22Rv1 (cell line): ENCODE measurements around the gene EYS.
"Not testable (repeated sequence)": the region's sequence is repeated elsewhere in the genome, so short reads cannot be mapped to it uniquely, and the experiment has no call there.

Source experiments
- CTCF ChIP-seq: fragments of 450-650 bp; IDR thresholded peaks from 2 replicates; pipeline ENCODE4 v1.5.1; 2017; ENCODE audit warnings: mild to moderate bottlenecking
- ZFX ChIP-seq: fragments of 450-650 bp; IDR thresholded peaks from 2 replicates; pipeline ENCODE4 v1.6.1; 2017; ENCODE audit warnings: antibody characterized with exemption, borderline replicate concordance

GRCh38 chr6:63828678-63829077 lies 1878.3 kb downstream of the EYS start:
- not testable (repeated sequence) for TF ChIP-seq CTCF, ZFX
